Stimulated activated naive B cell treated with anti-CD40 and anti-IgM and Interleukin-4, amounts not matched to agents 10 μg/mL and 1 μg/mL and 100 μg/mL, for 72 hours (primary cell): ENCODE results near the gene TRIM52.
"Not testable (repeated sequence)": the region's sequence is repeated elsewhere in the genome, so short reads cannot be mapped to it uniquely, and the experiment has no call there.

Experiments used
- ATAC-seq, 2 donors: fragments of 150-1000 bp; cut with Tn5 transposase; replicated peaks; 2 replicates each; pipeline ENCODE4 v1.10.0; 2021; ENCODE audit warnings: moderate library complexity in 1 of 2
- DNase-seq: peaks from one replicate; pipeline ENCODE4 v3.0.0; 2021
- H3K27ac Mint-ChIP-seq: one replicate; pipeline ENCODE4 v1.8.0; 2022; ENCODE audit warnings: mild to moderate bottlenecking, mixed read lengths
- H3K27me3 Mint-ChIP-seq, 2 donors: one replicate each; pipeline ENCODE4 v1.8.0; 2022; ENCODE audit warnings: mixed read lengths in 2 of 2
- H3K36me3 Mint-ChIP-seq, 2 donors: one replicate each; pipeline ENCODE4 v1.8.0; 2022; ENCODE audit warnings: mixed read lengths in 2 of 2, mild to moderate bottlenecking in 1 of 2
- H3K4me1 Mint-ChIP-seq, 2 donors: one replicate each; pipeline ENCODE4 v1.8.0; 2022; ENCODE audit warnings: mixed read lengths in 2 of 2, mild to moderate bottlenecking in 1 of 2
- H3K4me3 Mint-ChIP-seq, 2 donors: one replicate each; pipeline ENCODE4 v1.8.0; 2022; ENCODE audit warnings: mild to moderate bottlenecking in 2 of 2, mixed read lengths in 2 of 2, moderate library complexity in 1 of 2
- H3K9me3 Mint-ChIP-seq, 2 donors: one replicate each; pipeline ENCODE4 v1.8.0; 2022; ENCODE audit warnings: mixed read lengths in 2 of 2, mild to moderate bottlenecking in 1 of 2

TRIM52 gene

DNA sequence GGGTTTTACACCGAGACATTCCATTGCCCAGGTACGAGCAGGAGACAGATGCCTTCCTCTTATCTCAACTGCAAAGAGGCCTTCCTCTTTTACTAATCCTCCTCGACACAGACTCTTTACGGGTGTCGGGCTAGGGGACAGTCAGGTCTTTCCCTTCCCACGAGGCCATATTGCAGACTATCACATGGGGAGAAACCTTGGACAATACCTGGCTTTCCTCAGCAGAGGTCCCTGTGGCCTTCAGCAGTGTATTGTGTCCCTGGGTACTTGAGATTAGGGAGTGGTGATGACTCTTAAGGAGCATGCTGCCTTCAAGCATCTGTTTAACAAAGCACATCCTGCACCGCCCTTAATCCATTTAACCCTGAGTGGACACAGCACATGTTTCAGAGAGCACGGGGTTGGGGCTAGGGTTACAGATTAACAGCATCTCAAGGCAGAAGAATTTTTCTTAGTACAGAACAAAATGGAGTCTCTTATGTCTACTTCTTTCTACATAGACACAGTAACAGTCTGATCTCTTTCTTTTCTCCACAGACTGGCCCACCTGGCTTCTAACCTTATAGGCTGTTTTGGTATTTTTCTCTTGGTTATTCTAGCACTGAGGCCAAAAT is 6.5 kb upstream of the TRIM52 start:
- ATAC-seq = not testable (repeated sequence)

DNA sequence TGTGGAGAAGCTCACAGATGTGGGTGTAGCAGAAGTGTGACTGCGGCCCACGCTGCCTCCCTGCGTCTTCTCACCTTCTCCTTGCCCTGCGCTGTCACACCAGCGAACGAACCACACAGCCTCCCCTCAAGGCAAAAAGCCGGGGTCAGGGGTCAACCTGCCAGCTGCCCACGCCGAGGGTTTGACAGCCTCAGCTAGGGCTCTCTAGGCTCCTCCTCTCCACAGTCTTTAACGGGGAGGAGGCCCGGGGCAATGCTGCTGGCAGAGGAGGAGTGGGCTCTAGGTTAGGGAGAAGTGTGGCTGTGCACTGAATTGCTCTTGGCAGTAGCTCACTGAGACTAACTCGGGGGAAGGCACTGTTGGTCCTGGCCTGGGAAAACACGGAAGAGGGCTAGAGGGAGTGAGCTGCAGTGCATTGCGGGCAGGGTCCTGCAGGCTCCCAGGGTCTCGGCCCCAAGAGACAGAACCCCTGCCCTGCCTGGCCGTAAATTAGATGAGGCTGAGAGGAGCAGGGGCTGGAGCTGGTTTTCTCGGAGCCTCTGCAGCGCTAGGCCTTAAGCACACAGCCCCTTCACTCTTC is 4.2 kb upstream of the TRIM52 start:
- ATAC-seq = no peak
- H3K27ac Mint-ChIP-seq = peak overlapping the region; percentile 57
- peaks cover 4 to 7% of the 10 kb centered on the region in 2 donors for H3K4me1 Mint-ChIP-seq
- no peak for DNase-seq
- H3K9me3 Mint-ChIP-seq = no peaks in the 10 kb centered on the region
- no peak overlapping the region for H3K4me3 Mint-ChIP-seq
- no peaks in the 10 kb centered on the region for H3K27me3 Mint-ChIP-seq
- peaks cover 8 to 18% of the 10 kb centered on the region in 2 donors for H3K36me3 Mint-ChIP-seq

More for the DNA sequence above, 6.5 kb upstream of the TRIM52 start:
- not testable (repeated sequence) for H3K4me3 Mint-ChIP-seq, H3K27ac Mint-ChIP-seq, DNase-seq, H3K9me3 Mint-ChIP-seq, H3K27me3 Mint-ChIP-seq, H3K4me1 Mint-ChIP-seq
- peaks cover 8 to 10% of the 10 kb centered on the region in 2 donors for H3K36me3 Mint-ChIP-seq

GRCh38 chr5:181263633-181264032 is 2.7 kb upstream of the TRIM52 start:
- H3K27ac Mint-ChIP-seq = no peak overlapping the region
- H3K4me3 Mint-ChIP-seq = no peak overlapping the region
- no peak for DNase-seq
- peaks cover 8 to 24% of the 10 kb centered on the region in 2 donors for H3K36me3 Mint-ChIP-seq
- no peak for ATAC-seq
- peaks cover 18 to 23% of the 10 kb centered on the region in 2 donors for H3K4me1 Mint-ChIP-seq
- H3K9me3 Mint-ChIP-seq = no peaks in the 10 kb centered on the region
- no peaks in the 10 kb centered on the region for H3K27me3 Mint-ChIP-seq

DNA sequence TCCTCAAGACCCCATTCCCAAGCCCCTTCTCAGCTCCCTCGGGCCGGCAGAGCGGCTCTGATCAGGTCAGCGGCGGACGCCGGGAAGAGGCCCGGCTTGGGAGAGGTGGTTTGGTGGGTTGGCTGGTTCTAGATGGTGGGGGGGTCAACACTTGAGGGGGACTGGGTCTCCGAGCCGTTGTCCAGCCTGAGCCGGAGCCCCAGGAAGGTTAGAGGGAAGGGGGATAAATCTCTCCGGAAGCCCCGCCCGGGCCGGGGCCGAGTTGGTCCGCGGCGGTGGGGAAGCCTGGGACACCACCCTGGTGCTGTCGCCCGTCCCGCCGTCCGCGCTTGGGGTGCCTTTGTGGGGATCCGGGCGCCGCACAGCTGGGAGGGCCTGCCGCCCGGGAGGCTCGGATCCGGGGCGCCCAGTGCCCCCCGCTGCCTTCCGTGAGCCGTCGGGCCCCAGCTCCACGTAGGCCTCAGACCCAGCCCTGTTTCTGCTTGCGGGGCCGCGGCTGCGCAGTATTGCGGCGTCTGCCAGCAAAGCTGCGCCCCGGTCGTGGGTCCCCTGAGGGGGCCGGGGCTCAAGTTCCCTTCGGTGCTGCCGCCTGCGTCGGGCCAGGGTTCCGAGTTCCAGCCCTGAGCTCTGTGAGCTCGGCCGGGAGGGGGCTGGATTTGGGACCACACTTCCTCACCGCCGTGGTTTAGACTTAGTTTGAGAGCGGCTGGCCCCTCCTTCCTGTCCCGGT is 542 bp upstream of the TRIM52 start:
- Mint-ChIP-seq H3K27ac (peak overlapping the region; percentile 99), H3K27me3 (no peaks in the 10 kb centered on the region), H3K9me3 (no peaks in the 10 kb centered on the region), H3K4me3 (peak overlapping the region; percentile 93 to 99), H3K36me3 (peaks cover 8 to 34% of the 10 kb centered on the region in 2 donors), H3K4me1 (peaks cover 28 to 37% of the 10 kb centered on the region in 2 donors)
- ATAC-seq (peak; percentile 65 to 71), DNase-seq (peak; percentile 75)

- Mint-ChIP-seq H3K36me3 (peaks cover 19 to 41% of the 10 kb centered on the region in 2 donors), H3K9me3 (no peaks in the 10 kb centered on the region), H3K27ac (peak overlapping the region; percentile 99), H3K4me1 (peaks cover 30 to 49% of the 10 kb centered on the region in 2 donors), H3K4me3 (peak overlapping the region; percentile 93 to 99), H3K27me3 (no peaks in the 10 kb centered on the region)
- no peak for DNase-seq
- ATAC-seq = no peak
Observed at GRCh38 chr5:181259974-181260719, 796 bp downstream of the TRIM52 start.

DNA sequence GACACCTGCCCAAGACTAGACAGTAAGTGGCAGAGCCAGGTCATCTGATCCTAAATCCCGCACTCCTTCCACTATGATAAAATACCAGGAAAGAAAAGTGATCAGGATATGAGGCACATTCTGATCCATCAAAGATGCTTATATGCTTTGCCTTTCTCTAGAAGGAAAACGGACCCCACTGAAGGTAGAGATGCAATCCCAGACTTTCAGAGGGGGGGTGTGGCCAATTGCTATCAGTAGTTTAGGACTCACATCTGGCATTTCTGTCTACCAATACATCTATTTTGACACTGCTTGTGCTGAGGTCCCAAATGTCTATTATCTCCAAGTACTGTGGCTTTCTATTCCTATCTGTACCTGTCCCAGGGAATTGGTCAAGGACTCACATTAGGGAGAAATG is 1.7 kb downstream of the TRIM52 start:
- DNase-seq (no peak), ATAC-seq (no peak)
- H3K4me3 Mint-ChIP-seq = peak overlapping the region; percentile 93 to 99
- H3K36me3 Mint-ChIP-seq = peaks cover 21 to 44% of the 10 kb centered on the region in 2 donors
- H3K4me1 Mint-ChIP-seq = peaks cover 34 to 56% of the 10 kb centered on the region in 2 donors
- no peaks in the 10 kb centered on the region for H3K9me3 Mint-ChIP-seq
- H3K27me3 Mint-ChIP-seq = no peaks in the 10 kb centered on the region
- peak overlapping the region; percentile 99 for H3K27ac Mint-ChIP-seq

- Mint-ChIP-seq H3K4me1 (peaks cover 35 to 61% of the 10 kb centered on the region in 2 donors), H3K4me3 (peak overlapping the region; percentile 93 to 99), H3K9me3 (no peaks in the 10 kb centered on the region), H3K27me3 (no peaks in the 10 kb centered on the region), H3K36me3 (peaks cover 18 to 43% of the 10 kb centered on the region in 2 donors), H3K27ac (no peak overlapping the region)
- DNase-seq (no peak), ATAC-seq (no peak)
Observed at GRCh38 chr5:181258576-181258975, 2.4 kb downstream of the TRIM52 start.

- Mint-ChIP-seq H3K36me3 (peaks cover 26 to 51% of the 10 kb centered on the region in 2 donors), H3K4me1 (peaks cover 45 to 72% of the 10 kb centered on the region in 2 donors), H3K4me3 (no peak overlapping the region), H3K27me3 (no peaks in the 10 kb centered on the region), H3K27ac (no peak overlapping the region), H3K9me3 (no peaks in the 10 kb centered on the region)
- ATAC-seq = no peak
- no peak for DNase-seq
Observed at GRCh38 chr5:181255836-181256578, 4.9 kb downstream of the TRIM52 start.

GRCh38 chr5:181255276-181255675 is 5.7 kb downstream of the TRIM52 start:
- no peak overlapping the region for H3K4me3 Mint-ChIP-seq
- no peaks in the 10 kb centered on the region for H3K27me3 Mint-ChIP-seq
- no peak for DNase-seq
- H3K9me3 Mint-ChIP-seq = no peaks in the 10 kb centered on the region
- no peak for ATAC-seq
- peaks cover 30 to 50% of the 10 kb centered on the region in 2 donors for H3K36me3 Mint-ChIP-seq
- peaks cover 48 to 73% of the 10 kb centered on the region in 2 donors for H3K4me1 Mint-ChIP-seq
- H3K27ac Mint-ChIP-seq = no peak overlapping the region

- H3K9me3 Mint-ChIP-seq = no peaks in the 10 kb centered on the region
- peaks cover 47 to 66% of the 10 kb centered on the region in 2 donors for H3K4me1 Mint-ChIP-seq
- no peaks in the 10 kb centered on the region for H3K27me3 Mint-ChIP-seq
- H3K27ac Mint-ChIP-seq = peak overlapping the region; percentile 99
- H3K4me3 Mint-ChIP-seq = peak overlapping the region; percentile 94 to 95
- no peak for DNase-seq
- ATAC-seq = no peak
- peaks cover 31 to 48% of the 10 kb centered on the region in 2 donors for H3K36me3 Mint-ChIP-seq
Observed at GRCh38 chr5:181248277-181248676, 12.7 kb downstream of the TRIM52 start.

DNA sequence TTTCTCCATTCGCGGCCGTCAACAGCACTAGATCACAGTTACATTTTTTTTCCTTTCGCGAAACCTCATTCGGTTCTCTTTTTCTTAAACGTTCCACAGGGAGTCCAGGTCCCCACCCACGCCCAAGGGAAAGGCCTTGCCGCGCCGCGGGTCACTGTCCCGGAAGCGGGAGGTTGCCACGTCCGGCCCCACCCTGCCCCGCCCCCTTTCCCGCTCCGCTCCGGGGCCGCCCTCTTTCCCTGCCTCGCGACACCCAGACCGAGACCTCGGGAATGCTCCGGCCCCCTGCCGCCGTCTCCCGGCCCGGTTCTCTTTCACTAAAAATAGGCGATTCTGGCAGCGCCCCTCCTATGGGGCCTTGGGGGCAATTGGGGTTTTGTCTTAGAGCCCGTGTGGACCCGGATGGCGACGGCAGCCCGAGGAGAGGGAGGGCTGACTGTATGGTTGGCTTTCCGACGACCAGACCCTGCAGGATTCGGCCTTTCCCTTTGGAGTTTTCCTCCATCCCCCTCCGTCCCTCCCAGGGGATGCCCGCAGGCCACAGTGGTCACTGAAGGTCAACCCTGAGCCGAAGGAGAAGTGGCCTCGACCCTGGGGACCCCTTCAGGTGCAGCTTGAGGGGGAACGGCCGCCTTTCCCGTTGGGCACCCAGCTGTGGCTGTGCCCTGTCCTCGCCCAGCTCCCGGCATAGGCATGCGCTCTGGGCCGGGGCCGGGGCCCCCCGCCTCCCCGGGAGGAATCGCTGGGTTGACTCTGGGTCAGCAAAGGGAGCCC is 14.5 kb downstream of the TRIM52 start:
- no peaks in the 10 kb centered on the region for H3K27me3 Mint-ChIP-seq
- peak overlapping the region; percentile 99 for H3K27ac Mint-ChIP-seq
- peak; percentile 50 to 53 for ATAC-seq
- H3K4me3 Mint-ChIP-seq = peak overlapping the region; percentile 94 to 95
- no peaks in the 10 kb centered on the region for H3K9me3 Mint-ChIP-seq
- DNase-seq = peak; percentile 80
- H3K4me1 Mint-ChIP-seq = peaks cover 47 to 75% of the 10 kb centered on the region in 2 donors
- peaks cover 44 to 61% of the 10 kb centered on the region in 2 donors for H3K36me3 Mint-ChIP-seq

DNA sequence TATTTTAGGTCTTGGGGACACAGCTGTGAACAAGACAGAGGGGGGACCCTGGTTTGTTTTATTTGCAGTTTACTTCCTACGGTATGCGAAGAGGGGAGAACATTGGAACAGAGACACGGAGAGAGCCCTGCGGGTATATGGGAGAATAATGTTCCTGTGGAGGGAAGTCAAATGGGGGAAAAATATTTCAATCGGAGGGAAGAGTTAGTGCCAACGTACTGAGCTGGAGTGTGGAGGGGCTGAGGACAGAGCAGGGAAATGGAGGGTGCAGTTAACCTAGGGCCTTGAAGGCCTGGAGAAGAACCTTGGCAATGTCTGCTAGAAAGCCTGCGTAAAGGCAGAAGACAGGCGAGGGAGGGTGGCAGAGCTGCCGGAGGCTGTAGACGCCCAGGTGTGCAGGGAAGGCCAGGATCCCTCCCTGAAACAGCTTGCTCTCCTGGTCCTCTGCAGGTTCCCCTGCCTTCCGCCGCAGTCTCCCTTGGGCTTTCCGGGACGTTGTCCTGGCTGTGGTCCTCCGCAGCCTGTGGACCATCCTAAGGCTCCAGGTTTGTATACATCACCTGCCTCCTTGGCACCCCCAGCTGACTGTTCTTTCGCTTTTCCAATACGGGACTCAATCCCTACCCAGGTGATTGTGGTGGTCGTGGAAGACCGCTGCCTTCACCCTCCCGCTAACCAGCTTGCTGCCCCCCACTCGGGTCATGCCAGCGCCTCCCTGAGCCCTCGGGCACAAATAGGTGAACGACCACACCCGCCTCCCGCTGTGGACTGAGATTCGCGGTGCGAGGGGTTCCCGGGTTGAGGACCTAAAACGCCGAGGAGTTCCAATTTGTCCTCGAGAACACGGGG is 15.3 kb downstream of the TRIM52 start:
- H3K4me1 Mint-ChIP-seq = peaks cover 42 to 75% of the 10 kb centered on the region in 2 donors
- H3K27ac Mint-ChIP-seq = peak overlapping the region; percentile 99
- H3K9me3 Mint-ChIP-seq = no peaks in the 10 kb centered on the region
- peaks cover 49 to 66% of the 10 kb centered on the region in 2 donors for H3K36me3 Mint-ChIP-seq
- no peak for DNase-seq
- peak overlapping the region; percentile 94 to 95 for H3K4me3 Mint-ChIP-seq
- peak in 1 of 2 donors; percentile 19 for ATAC-seq
- H3K27me3 Mint-ChIP-seq = no peaks in the 10 kb centered on the region
